ENCODE data around the gene NELL1.

DNA sequence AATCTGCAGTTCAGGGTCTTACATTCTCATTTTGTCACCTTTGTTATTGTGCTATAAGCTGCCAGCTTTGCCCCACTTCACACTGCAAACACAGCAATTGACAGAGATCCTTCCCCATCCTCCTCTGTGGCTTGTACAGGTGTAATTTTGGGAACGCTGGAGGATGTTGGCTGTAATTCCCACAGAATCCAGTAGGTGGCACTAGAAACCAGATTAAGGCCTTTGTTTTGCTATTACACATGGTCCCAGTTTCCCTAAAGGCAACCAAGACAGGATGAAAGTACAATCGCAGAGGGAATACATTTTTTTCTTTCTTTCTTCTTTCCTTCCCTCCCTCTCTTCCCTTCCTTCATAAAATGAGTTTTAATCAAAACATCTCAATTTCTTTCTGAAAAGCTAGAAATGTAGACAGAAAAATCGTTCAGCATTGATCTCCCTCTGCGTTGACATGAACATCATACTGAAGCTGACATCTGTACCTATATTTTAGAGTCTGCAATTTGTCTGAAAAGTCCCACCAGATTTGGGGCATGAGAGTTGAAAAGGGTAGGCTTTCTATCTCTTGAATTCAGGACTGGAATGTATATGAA lies 21.3 kb upstream of the NELL1 start:
- TF ChIP-seq, protein P1, sequence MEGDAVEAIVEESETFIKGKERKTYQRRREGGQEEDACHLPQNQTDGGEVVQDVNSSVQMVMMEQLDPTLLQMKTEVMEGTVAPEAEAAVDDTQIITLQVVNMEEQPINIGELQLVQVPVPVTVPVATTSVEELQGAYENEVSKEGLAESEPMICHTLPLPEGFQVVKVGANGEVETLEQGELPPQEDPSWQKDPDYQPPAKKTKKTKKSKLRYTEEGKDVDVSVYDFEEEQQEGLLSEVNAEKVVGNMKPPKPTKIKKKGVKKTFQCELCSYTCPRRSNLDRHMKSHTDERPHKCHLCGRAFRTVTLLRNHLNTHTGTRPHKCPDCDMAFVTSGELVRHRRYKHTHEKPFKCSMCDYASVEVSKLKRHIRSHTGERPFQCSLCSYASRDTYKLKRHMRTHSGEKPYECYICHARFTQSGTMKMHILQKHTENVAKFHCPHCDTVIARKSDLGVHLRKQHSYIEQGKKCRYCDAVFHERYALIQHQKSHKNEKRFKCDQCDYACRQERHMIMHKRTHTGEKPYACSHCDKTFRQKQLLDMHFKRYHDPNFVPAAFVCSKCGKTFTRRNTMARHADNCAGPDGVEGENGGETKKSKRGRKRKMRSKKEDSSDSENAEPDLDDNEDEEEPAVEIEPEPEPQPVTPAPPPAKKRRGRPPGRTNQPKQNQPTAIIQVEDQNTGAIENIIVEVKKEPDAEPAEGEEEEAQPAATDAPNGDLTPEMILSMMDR (IDR thresholded peaks at IDR 0.05), result peak; percentile 87 to 91 (median 90)
- TF ChIP-seq POLR2A (IDR thresholded peaks at IDR 0.05), result no peak
